ENCODE results near the gene ACOT6. TPM values are rescaled to one million over a fixed set of nuclear protein-coding genes. Genes with fewer than 3 reads are reported as not detected.
"Not testable (repeated sequence)": the region's sequence is repeated elsewhere in the genome, so short reads cannot be mapped to it uniquely, and the experiment has no call there.

ACOT6 gene
- total RNA-seq, 2 donors from 2014 or later = not detected

GRCh38 chr14:73620268-73620667 is 8.0 kb downstream of the ACOT6 start:
- no peaks in the 10 kb centered on the region for H3K36me3 Mint-ChIP-seq (ENCODE audit: low read depth)
- H3K9me3 Mint-ChIP-seq = no peaks in the 10 kb centered on the region
- no peak for ATAC-seq (replicated peaks)
- H3K27ac Mint-ChIP-seq = no peak overlapping the region
- no peaks in the 10 kb centered on the region for H3K27me3 Mint-ChIP-seq
- H3K4me1 Mint-ChIP-seq = no peaks in the 10 kb centered on the region
- no peak overlapping the region for H3K4me3 Mint-ChIP-seq

- Mint-ChIP-seq H3K27ac (no peak overlapping the region), H3K36me3 (ENCODE audit: low read depth) (no peaks in the 10 kb centered on the region), H3K4me3 (no peak overlapping the region), H3K27me3 (no peaks in the 10 kb centered on the region), H3K9me3 (no peaks in the 10 kb centered on the region), H3K4me1 (no peaks in the 10 kb centered on the region)
- no peak for ATAC-seq (replicated peaks)
Observed at GRCh38 chr14:73623504-73624054, 11.3 kb downstream of the ACOT6 start.

GRCh38 chr14:73625706-73626105 is 13.4 kb downstream of the ACOT6 start:
- H3K9me3 Mint-ChIP-seq = no peaks in the 10 kb centered on the region
- no peak overlapping the region for H3K27ac Mint-ChIP-seq
- no peaks in the 10 kb centered on the region for H3K36me3 Mint-ChIP-seq (ENCODE audit: low read depth)
- H3K4me3 Mint-ChIP-seq = no peak overlapping the region
- ATAC-seq (replicated peaks) = no peak
- H3K27me3 Mint-ChIP-seq = no peaks in the 10 kb centered on the region
- H3K4me1 Mint-ChIP-seq = no peaks in the 10 kb centered on the region

- H3K36me3 Mint-ChIP-seq (ENCODE audit: low read depth) = no peaks in the 10 kb centered on the region
- H3K9me3 Mint-ChIP-seq = no peaks in the 10 kb centered on the region
- ATAC-seq (replicated peaks) = peak; percentile 92
- no peak overlapping the region for H3K4me3 Mint-ChIP-seq
- H3K4me1 Mint-ChIP-seq = no peaks in the 10 kb centered on the region
- no peaks in the 10 kb centered on the region for H3K27me3 Mint-ChIP-seq
- H3K27ac Mint-ChIP-seq = no peak overlapping the region
Observed at GRCh38 chr14:73627151-73627558, 14.8 kb downstream of the ACOT6 start.

GRCh38 chr14:73630009-73630780 is 17.9 kb downstream of the ACOT6 start:
- Mint-ChIP-seq H3K36me3 (ENCODE audit: low read depth) (no peaks in the 10 kb centered on the region), H3K27ac (no peak overlapping the region), H3K4me3 (no peak overlapping the region), H3K4me1 (peaks cover 4% of the 10 kb centered on the region), H3K9me3 (no peaks in the 10 kb centered on the region), H3K27me3 (no peaks in the 10 kb centered on the region)
- no peak for ATAC-seq (replicated peaks)

- H3K36me3 Mint-ChIP-seq (ENCODE audit: low read depth) = no peaks in the 10 kb centered on the region
Observed at GRCh38 chr14:73633116-73634010, 21.0 kb downstream of the ACOT6 start.

GRCh38 chr14:73634011-73634833 is 21.9 kb downstream of the ACOT6 start:
- Mint-ChIP-seq H3K4me3 (peak overlapping the region; percentile 61), H3K4me1 (peaks cover 4% of the 10 kb centered on the region), H3K9me3 (no peaks in the 10 kb centered on the region), H3K27ac (no peak overlapping the region), H3K27me3 (no peaks in the 10 kb centered on the region), H3K36me3 (ENCODE audit: low read depth) (no peaks in the 10 kb centered on the region)
- ATAC-seq (replicated peaks) = peak; percentile 21

More at GRCh38 chr14:73633116-73634010, 21.0 kb downstream of the ACOT6 start:
- Mint-ChIP-seq H3K4me1 (peaks cover 4% of the 10 kb centered on the region), H3K4me3 (peak overlapping the region; percentile 61), H3K27ac (peak overlapping the region; percentile 68), H3K27me3 (no peaks in the 10 kb centered on the region), H3K9me3 (no peaks in the 10 kb centered on the region)
- peak; percentile 91 for ATAC-seq (replicated peaks)

- not testable (repeated sequence) for H3K4me3 Mint-ChIP-seq; H3K27me3 Mint-ChIP-seq; H3K4me1 Mint-ChIP-seq; H3K9me3 Mint-ChIP-seq; H3K27ac Mint-ChIP-seq; ATAC-seq (replicated peaks); H3K36me3 Mint-ChIP-seq (ENCODE audit: low read depth)
Observed at GRCh38 chr14:73636355-73636754, 24.0 kb downstream of the ACOT6 start.

- Mint-ChIP-seq H3K4me3 (no peak overlapping the region), H3K27ac (no peak overlapping the region), H3K27me3 (no peaks in the 10 kb centered on the region), H3K36me3 (ENCODE audit: low read depth) (no peaks in the 10 kb centered on the region), H3K9me3 (no peaks in the 10 kb centered on the region), H3K4me1 (peaks cover 4% of the 10 kb centered on the region)
- no peak for ATAC-seq (replicated peaks)
Observed at GRCh38 chr14:73637830-73638229, 25.5 kb downstream of the ACOT6 start.

- Mint-ChIP-seq H3K36me3 (ENCODE audit: low read depth) (no peaks in the 10 kb centered on the region), H3K27ac (no peak overlapping the region), H3K4me1 (peaks cover 9% of the 10 kb centered on the region), H3K27me3 (no peaks in the 10 kb centered on the region), H3K4me3 (no peak overlapping the region), H3K9me3 (no peaks in the 10 kb centered on the region)
- no peak for ATAC-seq (replicated peaks)
Observed at GRCh38 chr14:73640796-73641365, 28.6 kb downstream of the ACOT6 start.

GRCh38 chr14:73644531-73645247 is 32.4 kb downstream of the ACOT6 start, which contains the start of gene DNAL1:
Gene DNAL1 (plus strand): TSS chr14:73644986. CDS start chr14:73645040, 54 bp downstream.
- peak within 1 kb of the TSS; percentile 92 for H3K4me3 Mint-ChIP-seq
- no peaks in the 10 kb centered on the region for H3K36me3 Mint-ChIP-seq (ENCODE audit: low read depth)
- H3K27ac Mint-ChIP-seq = peak within 1 kb of the TSS; percentile 93
- ATAC-seq (replicated peaks) = peak; percentile 100
- H3K4me1 Mint-ChIP-seq = peaks cover 9% of the 10 kb centered on the region
- no peaks in the 10 kb centered on the region for H3K9me3 Mint-ChIP-seq
- H3K27me3 Mint-ChIP-seq = no peaks in the 10 kb centered on the region

- Mint-ChIP-seq H3K27me3 (no peaks in the 10 kb centered on the region), H3K4me3 (peak overlapping the region; percentile 92), H3K36me3 (ENCODE audit: low read depth) (no peaks in the 10 kb centered on the region), H3K4me1 (peaks cover 9% of the 10 kb centered on the region), H3K9me3 (no peaks in the 10 kb centered on the region), H3K27ac (peak overlapping the region; percentile 93)
- no peak for ATAC-seq (replicated peaks)
Observed at GRCh38 chr14:73645248-73645610, 32.9 kb downstream of the ACOT6 start.

GRCh38 chr14:73651005-73651404 is 38.7 kb downstream of the ACOT6 start:
- Mint-ChIP-seq H3K4me3 (no peak overlapping the region), H3K4me1 (no peaks in the 10 kb centered on the region), H3K27me3 (no peaks in the 10 kb centered on the region), H3K27ac (no peak overlapping the region), H3K36me3 (ENCODE audit: low read depth) (no peaks in the 10 kb centered on the region), H3K9me3 (no peaks in the 10 kb centered on the region)
- no peak for ATAC-seq (replicated peaks)
